ENCODE results near the gene PARS2.
"Not testable (repeated sequence)": the region's sequence is repeated elsewhere in the genome, so short reads cannot be mapped to it uniquely, and the experiment has no call there.

The PARS2 gene

GRCh38 chr1:54798769-54799641 is 34.7 kb upstream of the PARS2 start:
- no peak for DNase-seq

GRCh38 chr1:54798206-54798605 is 33.9 kb upstream of the PARS2 start:
- DNase-seq = no peak

GRCh38 chr1:54796902-54797301 is 32.6 kb upstream of the PARS2 start:
- no peak for DNase-seq

DNA sequence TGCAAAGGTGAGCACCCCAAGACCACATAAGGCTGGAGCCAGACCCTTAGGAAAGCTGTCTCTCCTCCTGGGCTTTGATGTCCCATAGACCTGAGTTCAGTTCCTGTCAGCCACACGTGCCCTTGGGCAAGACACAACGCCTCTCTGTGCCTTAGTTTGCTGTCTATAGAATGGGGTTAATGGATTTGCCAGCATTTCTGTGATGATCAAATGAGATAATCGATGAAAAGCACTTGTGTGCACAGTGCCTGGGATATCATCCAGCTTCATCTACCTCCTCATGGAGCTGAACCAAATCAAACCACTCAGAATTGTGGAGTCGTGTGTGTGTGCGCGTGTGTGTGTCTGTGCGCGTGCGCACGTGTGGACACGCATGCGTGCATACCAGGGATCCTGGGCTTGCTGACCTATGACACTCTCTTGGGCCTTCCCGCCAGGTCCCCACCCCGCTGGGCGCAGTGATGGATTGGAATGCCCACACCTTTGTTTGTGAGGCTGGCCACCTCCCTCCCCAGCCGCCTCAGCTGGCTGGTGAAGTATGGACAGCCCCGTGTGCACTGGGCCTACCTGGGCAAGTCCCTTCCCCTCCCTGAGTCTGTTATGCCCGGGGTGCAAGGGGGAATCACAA is 31.6 kb upstream of the PARS2 start:
- DNase-seq = no peak

GRCh38 chr1:54795356-54795665 is 31.0 kb upstream of the PARS2 start:
- no peak for DNase-seq

DNA sequence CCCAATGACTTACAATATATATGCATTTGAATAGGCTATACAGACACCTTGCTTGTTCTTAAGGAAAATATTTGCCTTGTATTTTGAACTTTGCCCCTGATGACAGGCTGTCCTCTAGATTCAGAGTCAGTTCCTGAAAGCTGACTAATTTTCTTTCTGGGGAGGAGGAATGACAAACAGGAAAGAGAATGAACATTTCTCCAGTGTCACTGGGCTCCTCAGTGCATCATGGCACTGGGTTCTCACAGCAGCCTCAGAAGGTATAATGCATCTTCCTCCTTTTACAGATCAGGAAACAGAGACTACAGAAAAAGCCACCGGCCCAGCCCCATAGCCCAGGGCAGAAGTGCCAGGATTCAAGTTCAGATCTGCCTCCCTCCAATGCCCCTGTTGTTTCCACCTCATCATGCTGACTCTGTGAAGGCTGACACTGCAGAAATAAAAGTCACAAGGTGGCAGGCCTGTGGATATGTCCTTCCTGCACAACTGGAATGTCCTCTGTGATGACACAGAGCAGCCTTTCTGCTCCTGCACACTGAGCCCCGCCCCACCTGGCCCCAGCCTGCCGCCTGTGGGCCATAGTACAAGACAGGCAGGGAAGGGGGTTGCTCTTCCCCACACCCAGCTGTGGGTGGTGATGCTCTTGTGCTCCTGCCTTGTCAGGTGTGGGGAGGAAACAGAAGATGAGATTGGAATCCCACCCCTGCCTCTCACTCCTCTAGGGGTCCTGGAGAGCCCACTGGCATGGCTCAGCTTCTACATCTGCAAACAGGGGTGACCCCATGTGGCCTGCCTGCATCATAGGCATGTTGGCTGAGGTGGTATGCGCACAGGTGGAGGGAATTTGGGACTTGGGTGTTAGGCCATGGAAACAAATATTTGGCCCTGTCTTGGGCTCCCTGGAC is 30.4 kb upstream of the PARS2 start:
- DNase-seq = no peak

DNA sequence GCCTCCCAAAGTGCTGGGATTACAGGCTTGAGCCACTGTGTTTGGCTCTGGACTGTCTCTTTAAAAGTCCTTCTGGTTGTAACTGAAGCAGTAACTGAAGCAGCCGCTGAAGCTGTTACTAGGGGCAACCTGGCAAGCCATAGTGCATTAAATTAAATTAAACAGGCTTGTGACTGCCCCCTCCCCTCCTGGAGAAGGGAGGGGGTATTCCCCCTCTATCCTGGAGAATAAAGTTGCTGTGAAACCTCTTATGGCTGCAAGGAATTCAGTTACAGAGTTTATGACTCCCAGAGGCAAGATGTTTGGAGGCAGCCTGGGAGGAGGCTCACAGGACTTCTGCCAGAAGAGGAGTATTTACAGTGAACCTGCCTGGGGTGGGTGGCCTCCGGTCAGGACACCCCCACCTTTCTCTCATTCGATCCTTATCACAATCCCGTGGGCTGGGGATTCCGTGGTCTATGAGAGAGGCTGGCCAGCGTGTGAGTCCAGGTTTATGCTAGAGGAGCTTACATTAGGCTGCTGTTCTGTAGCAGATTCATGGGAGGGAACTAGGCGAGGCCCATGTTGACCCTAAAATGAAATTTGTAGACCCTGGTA is 28.5 kb upstream of the PARS2 start:
- no peak for DNase-seq

- DNase-seq = peak in 1 of 2 experiments; percentile 36
These were observed 27.7 kb upstream of the PARS2 start for GRCh38 chr1:54791880-54792522.

GRCh38 chr1:54788459-54788858 is 24.1 kb upstream of the PARS2 start:
- DNase-seq = no peak

GRCh38 chr1:54787604-54788003 is 23.3 kb upstream of the PARS2 start:
- DNase-seq = no peak

GRCh38 chr1:54786778-54787177 is 22.5 kb upstream of the PARS2 start:
- DNase-seq = no peak

GRCh38 chr1:54784066-54784465 is 19.7 kb upstream of the PARS2 start:
- DNase-seq = no peak

DNA sequence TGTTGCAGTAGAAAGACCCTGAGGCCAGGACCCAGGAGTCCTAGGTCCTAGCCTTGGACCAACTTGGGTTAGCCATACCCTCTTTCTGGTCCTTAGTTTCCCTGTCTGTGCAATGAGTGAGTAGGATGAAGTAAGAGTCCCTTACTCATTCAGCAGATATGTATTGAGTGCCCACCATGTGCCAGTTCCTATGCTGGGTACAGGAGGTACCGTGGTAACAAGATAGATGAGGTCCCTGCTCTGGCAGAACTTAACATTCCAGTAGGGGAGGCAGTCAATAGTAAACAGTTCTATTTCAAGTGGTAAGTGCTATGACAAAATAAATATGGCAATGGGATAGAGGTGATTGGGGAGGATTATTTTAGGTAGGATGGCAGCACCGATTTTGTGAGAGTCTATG is 18.3 kb upstream of the PARS2 start:
- DNase-seq = no peak

- DNase-seq = no peak
These were observed 17.8 kb upstream of the PARS2 start for GRCh38 chr1:54782156-54782555.

DNA sequence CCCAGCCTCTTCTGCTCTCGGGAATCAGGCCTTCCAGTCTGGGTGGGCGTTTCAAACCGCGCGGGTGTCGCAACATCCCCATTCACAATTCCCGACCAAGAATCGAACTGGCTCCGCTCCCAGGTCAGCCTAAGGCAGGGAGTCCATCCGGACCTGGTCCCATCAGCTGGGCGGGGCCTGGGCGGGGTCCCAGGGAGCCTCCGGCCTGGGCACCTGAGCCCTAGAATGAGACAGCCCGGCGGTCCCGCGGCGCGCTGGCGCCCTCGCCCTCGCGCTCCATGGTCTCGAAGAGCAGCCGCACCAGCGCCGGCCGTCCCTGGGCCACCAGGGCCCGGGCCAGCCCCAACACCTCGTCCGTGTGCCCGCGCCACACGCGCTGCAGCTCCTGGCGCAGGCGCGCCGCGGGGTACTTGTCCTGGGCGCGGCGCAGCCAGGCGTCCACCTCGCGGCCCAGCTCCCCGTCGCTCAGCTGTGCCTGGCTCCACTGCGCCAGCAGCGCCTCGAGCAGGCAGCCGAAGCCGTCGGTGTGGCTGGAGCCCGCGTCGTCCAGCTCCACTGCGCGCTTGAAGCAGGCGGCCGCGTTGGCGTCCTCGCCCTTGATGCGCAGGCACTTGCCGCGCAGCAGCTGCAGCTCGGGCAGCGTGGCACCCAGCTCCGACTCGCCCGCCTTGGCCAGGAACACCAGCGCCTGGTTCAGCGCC is 16.9 kb upstream of the PARS2 start:
- no peak for DNase-seq

DNA sequence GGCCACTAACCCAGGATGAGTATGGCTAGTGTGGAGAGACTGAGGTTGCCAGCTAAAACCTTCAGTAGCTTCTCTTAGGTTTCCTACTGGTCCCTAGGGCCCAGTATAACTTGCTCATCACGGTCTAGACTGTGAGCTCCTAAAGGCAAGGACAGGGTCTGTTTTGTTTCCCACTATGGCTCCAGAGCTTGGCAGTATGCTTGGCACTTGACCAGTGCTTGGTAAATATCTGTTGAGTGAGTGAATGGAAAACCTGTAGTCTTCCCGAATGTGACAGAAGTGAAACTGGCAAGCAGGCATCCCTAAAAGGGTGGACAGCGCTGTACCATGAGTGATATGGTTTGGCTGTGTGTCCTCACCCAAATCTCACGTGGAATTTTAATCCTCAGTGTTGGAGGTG is 13.1 kb upstream of the PARS2 start:
- no peak for DNase-seq

- no peak for DNase-seq
These were observed 12.7 kb upstream of the PARS2 start for GRCh38 chr1:54777011-54777410.

DNA sequence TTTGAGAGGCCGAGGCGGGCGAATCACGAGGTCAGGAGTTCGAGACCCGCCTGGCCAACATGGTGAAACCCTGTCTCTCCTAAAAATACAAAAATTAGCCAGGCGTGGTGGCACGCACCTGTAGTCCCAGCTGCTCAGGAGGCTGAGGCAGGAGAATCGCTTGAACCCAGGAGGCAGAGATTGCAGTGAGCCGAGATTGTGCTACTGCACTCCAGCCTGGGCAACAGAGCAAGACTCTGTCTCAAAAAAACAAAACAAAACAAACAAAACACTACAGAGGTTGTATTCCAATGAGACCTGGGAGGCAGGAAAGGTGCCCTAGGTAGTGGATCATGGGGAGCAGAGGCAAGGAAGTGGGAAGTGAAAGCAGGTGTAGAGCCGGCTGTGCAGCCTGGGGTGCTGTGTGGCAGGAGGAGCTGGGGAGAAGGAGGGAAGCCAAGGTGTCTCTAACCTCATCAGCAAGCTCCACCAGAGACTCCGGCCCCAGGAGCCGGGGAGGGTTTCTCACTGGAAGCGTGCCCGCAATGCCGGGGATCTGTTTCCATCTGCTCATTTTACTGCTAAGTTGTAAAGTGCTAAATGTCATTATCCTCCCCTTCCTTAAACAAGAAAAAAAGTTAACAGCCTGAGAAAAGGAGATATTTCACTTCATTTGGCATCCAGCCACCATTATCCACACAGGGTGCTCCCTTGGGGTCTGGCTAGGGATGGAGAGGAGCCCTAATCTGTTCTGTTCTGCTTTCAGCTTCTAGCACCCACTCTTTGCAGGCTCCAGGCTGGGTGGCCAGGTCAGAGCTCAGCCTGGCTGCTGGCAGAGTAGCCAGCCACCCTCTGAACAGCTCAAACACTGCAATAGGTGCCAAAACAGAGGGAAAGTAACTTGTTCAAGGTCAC is 11.8 kb upstream of the PARS2 start:
- not testable (repeated sequence) for DNase-seq

- no peak for DNase-seq
These were observed 10.6 kb upstream of the PARS2 start for GRCh38 chr1:54774820-54775498.

DNA sequence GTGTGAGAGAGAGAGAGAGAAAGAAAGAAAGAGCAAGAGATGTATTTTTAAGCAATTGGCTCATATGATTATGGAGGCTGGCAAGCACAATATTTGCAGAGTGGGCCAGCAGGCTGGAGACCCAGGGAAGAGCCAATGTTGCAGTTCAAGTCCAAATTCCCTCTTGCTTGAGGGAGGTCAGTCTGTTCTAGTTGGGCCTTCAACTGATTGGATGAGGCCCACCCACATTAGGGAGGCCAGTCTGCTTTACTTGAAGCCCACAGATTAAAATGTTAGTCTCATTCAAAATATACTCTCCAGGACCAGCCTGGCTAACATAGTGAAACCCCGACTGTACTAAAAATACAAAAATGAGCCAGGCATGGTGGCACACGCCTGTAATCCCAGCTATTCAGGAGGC is 8.6 kb upstream of the PARS2 start:
- DNase-seq = no peak

Measured in stimulated activated CD4-positive, alpha-beta T cell treated with anti-CD3 and anti-CD28 coated beads, Interleukin-4, amount 100 ng/mL, for 4 hours (primary cell).